Endothelial cell of umbilical vein (primary cell): ENCODE results near the gene ZIC1. TPM values are rescaled to one million over a fixed set of nuclear protein-coding genes. Genes with fewer than 3 reads are reported as not detected.

Experiments used
- BruUV-seq: library from RNA; stranded (reverse); fragments of 400-500 nt; replicated peaks from 2 replicates; lab custom pipeline; 2021; lab: Mats Ljungman, UMichigan
- CTCF ChIA-PET: fragments of 300-600, 350-600 bp; sonication (Branson Sonifier 250); formaldehyde crosslinking; loops from one replicate; lab custom pipeline; 2021; ENCODE audit warnings: antibody characterized with exemption, inconsistent platforms; lab: Charles Lee
- POLR2A ChIA-PET: fragments of 300-600, 350-600 bp; sonication (Branson Sonifier 250); formaldehyde crosslinking; loops from one replicate; lab custom pipeline; 2021; ENCODE audit warnings: antibody characterized with exemption, inconsistent platforms; lab: Charles Lee
- DNase-seq: peaks from one replicate; pipeline ENCODE4 v3.0.0-alpha.2; 2011; ENCODE audit warnings: low read depth, low spot score
- FAIRE-seq: peaks from 2 replicates; lab custom pipeline; 2011; peaks lifted over from hg19 to GRCh38; lab: Jason Lieb, UNC
- H2AFZ ChIP-seq: 2 replicates; pipeline ENCODE4 v1.6.0; 2012; ENCODE audit warnings: low read depth, low read length, control low read depth, inconsistent platforms
- H3K27ac ChIP-seq: 2 replicates; pipeline ENCODE4 v1.5.1; 2011; ENCODE audit warnings: low read depth, mild to moderate bottlenecking, control low read depth, low read length, moderate library complexity; ENCODE audit not compliant: insufficient read depth
- H3K27me3 ChIP-seq, 2 experiments: 2 replicates each; pipeline versions ENCODE4 v1.6.0 to v1.6.1; 2011; ENCODE audit warnings: low read length in 2 of 2, mixed read lengths in 1 of 2; ENCODE audit not compliant: control insufficient read depth in 2 of 2, insufficient read depth in 2 of 2
- H3K36me3 ChIP-seq, 2 experiments: 2 replicates in 1 of 2; 3 replicates in 1 of 2; pipeline ENCODE4 v1.5.1; 2011; ENCODE audit warnings: low read length in 2 of 2, mild to moderate bottlenecking in 1 of 2, moderate library complexity in 1 of 2; ENCODE audit not compliant: control insufficient read depth in 2 of 2, insufficient read depth in 2 of 2; ENCODE audit errors: extremely low read depth in 1 of 2
- H3K4me1 ChIP-seq: 3 replicates; pipeline ENCODE4 v1.5.1; 2011; ENCODE audit warnings: mild to moderate bottlenecking, low read length; ENCODE audit not compliant: control insufficient read depth, insufficient read depth; ENCODE audit errors: extremely low read depth
- H3K4me2 ChIP-seq: 2 replicates; pipeline ENCODE4 v1.6.1; 2011; ENCODE audit warnings: low read length, control low read depth, mixed read lengths; ENCODE audit not compliant: insufficient read depth
- H3K4me3 ChIP-seq, 3 experiments: fragments of 200-600 bp in 1 of 3; sonication (generic), shearing (Covaris generic) in 1 of 3; replicated peaks in 1 of 3; 2 replicates each; pipeline ENCODE4 v1.5.1; 2011 to 2016; ENCODE audit warnings: control low read depth in 3 of 3, low read length in 3 of 3, mild to moderate bottlenecking in 2 of 3, inconsistent platforms in 1 of 3, low read depth in 1 of 3, moderate library complexity in 1 of 3; ENCODE audit not compliant: insufficient read depth in 1 of 3
- H3K79me2 ChIP-seq: 2 replicates; pipeline ENCODE4 v1.6.0; 2012; ENCODE audit warnings: low read length, inconsistent platforms; ENCODE audit not compliant: control insufficient read depth, insufficient read depth
- H3K9ac ChIP-seq: replicated peaks from 2 replicates; pipeline ENCODE3; 2011; ENCODE audit warnings: low read length, control low read depth; ENCODE audit not compliant: insufficient read depth; ENCODE audit errors: extremely low read depth
- H3K9me1 ChIP-seq: replicated peaks from 3 replicates; pipeline ENCODE4 v1.6.0; 2011; ENCODE audit warnings: mild to moderate bottlenecking, low read length; ENCODE audit not compliant: control insufficient read depth, insufficient read depth; ENCODE audit errors: extremely low read depth
- H3K9me3 ChIP-seq: replicated peaks from 2 replicates; pipeline ENCODE4 v1.5.1; 2012; ENCODE audit warnings: low read length, inconsistent platforms; ENCODE audit not compliant: control insufficient read depth, insufficient read depth
- H4K20me1 ChIP-seq: replicated peaks from 2 replicates; pipeline ENCODE3; 2011; ENCODE audit warnings: mild to moderate bottlenecking, low read length; ENCODE audit not compliant: control insufficient read depth, insufficient read depth; ENCODE audit errors: extremely low read depth
- EZH2 ChIP-seq: IDR thresholded peaks from 2 replicates; pipeline ENCODE4 v1.6.1; 2012; ENCODE audit warnings: borderline replicate concordance, low read depth, mild to moderate bottlenecking, moderate library complexity, low read length, inconsistent platforms; ENCODE audit not compliant: severe bottlenecking
- FOS ChIP-seq: IDR thresholded peaks from 2 replicates; pipeline ENCODE4 v1.6.1; 2011; ENCODE audit warnings: mild to moderate bottlenecking, low read length, moderate library complexity, borderline replicate concordance; ENCODE audit not compliant: insufficient read depth
- GATA2 ChIP-seq: IDR thresholded peaks from 2 replicates; pipeline ENCODE4 v1.7.0; 2011; ENCODE audit warnings: low read depth, mild to moderate bottlenecking, moderate library complexity, mixed read lengths, low read length; ENCODE audit not compliant: insufficient read length, insufficient read depth
- JUN ChIP-seq: IDR thresholded peaks from 2 replicates; pipeline ENCODE4 v1.6.1; 2011; ENCODE audit warnings: borderline replicate concordance, low read depth; ENCODE audit not compliant: insufficient read length, insufficient read depth
- MYC ChIP-seq: IDR thresholded peaks from one replicate; pipeline ENCODE4 v1.6.1; 2011; ENCODE audit warnings: mild to moderate bottlenecking, low read depth, low read length
- POLR2A ChIP-seq: IDR thresholded peaks from 2 replicates; pipeline ENCODE4 v1.6.1; 2012; ENCODE audit warnings: low read depth, mild to moderate bottlenecking, control low read depth, low read length
- POLR2AphosphoS5 ChIP-seq: IDR thresholded peaks from 2 replicates; pipeline ENCODE4 v1.6.1; 2012; ENCODE audit warnings: low read depth, mild to moderate bottlenecking, control low read depth, low read length, moderate library complexity; ENCODE audit not compliant: insufficient read depth
- dilution Hi-C: fragments of 300-500 bp; cut with MboI; formaldehyde crosslinking; loops from one replicate; pipeline ENCODE4 v1.15.0; 2019; ENCODE audit warnings: low sequenced_read_pairs; ENCODE audit not compliant: extremely low pct_ligation_motif_present
- intact Hi-C: fragments of 100-400 bp; cut with micrococcal nuclease; formaldehyde crosslinking; loops from one replicate; pipeline ENCODE4 v1.10.0; 2022
- polyA plus RNA-seq, 4 experiments: library from polyadenylated mRNA; depleted of rRNA in 3 of 4; stranded (reverse) in 3 of 4; unstranded in 1 of 4; fragments of >200 nt; gene quantifications; 2 replicates each; pipeline versions ENCODE4 v1.2.1 to v1.2.3, GENCODE V29; 2011 to 2012; ENCODE audit warnings: missing spikeins in 1 of 4
- total RNA-seq: library from RNA; stranded (reverse); gene quantifications from 2 replicates; pipeline ENCODE4 v1.2.3, GENCODE V29; 2021
- TF ChIP-seq, protein P1 (sequence below): IDR thresholded peaks from 2 replicates; pipeline ENCODE4 v1.6.1; 2011; ENCODE audit not compliant: insufficient read depth, insufficient read length
- TF ChIP-seq, protein P2 (sequence below), 2 donors: IDR thresholded peaks; 1 replicate in 1 of 2; 2 replicates in 1 of 2; pipeline ENCODE4 v1.5.1; 2011; ENCODE audit warnings: low read length in 2 of 2, mild to moderate bottlenecking in 2 of 2, moderate library complexity in 2 of 2, control low read depth in 1 of 2, inconsistent platforms in 1 of 2, low read depth in 1 of 2; ENCODE audit not compliant: insufficient read depth in 1 of 2; ENCODE audit errors: extremely low read depth in 1 of 2

The ZIC1 gene
- total and polyA plus RNA-seq, 2 donors (not counting 3 experiments of a cell fraction or from before 2014, with no cell fraction given): not detected

GRCh38 chr3:147427746-147428145 is 18.6 kb downstream of the ZIC1 start:
- dilution Hi-C loops: no loop called here
- no peak overlapping the region for H3K9ac ChIP-seq
- no TSS peak for BruUV-seq
- no peaks in the 10 kb centered on the region for H3K79me2 ChIP-seq
- FAIRE-seq (no peak), DNase-seq (no peak)
- peaks cover 40 to 80% of the 10 kb centered on the region in 2 experiments for H3K27me3 ChIP-seq
- no peak overlapping the region for H3K4me3 ChIP-seq
- CTCF ChIA-PET: no interaction called here
- no peak overlapping the region for H3K27ac ChIP-seq
- intact Hi-C loops: no loop called here
- H3K36me3 ChIP-seq: no peaks in the 10 kb centered on the region
- H3K9me3 ChIP-seq: no peaks in the 10 kb centered on the region
- no peaks in the 10 kb centered on the region for H3K4me1 ChIP-seq
- POLR2A ChIA-PET: no interaction called here
- no peaks in the 10 kb centered on the region for H3K9me1 ChIP-seq
- TF ChIP-seq MYC (no peak), POLR2AphosphoS5 (no peak), FOS (no peak), GATA2 (no peak), EZH2 (no peak), JUN (no peak), POLR2A (no peak)
- TF ChIP-seq, protein P1, sequence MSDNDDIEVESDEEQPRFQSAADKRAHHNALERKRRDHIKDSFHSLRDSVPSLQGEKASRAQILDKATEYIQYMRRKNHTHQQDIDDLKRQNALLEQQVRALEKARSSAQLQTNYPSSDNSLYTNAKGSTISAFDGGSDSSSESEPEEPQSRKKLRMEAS: no peak
- TF ChIP-seq, protein P2, sequence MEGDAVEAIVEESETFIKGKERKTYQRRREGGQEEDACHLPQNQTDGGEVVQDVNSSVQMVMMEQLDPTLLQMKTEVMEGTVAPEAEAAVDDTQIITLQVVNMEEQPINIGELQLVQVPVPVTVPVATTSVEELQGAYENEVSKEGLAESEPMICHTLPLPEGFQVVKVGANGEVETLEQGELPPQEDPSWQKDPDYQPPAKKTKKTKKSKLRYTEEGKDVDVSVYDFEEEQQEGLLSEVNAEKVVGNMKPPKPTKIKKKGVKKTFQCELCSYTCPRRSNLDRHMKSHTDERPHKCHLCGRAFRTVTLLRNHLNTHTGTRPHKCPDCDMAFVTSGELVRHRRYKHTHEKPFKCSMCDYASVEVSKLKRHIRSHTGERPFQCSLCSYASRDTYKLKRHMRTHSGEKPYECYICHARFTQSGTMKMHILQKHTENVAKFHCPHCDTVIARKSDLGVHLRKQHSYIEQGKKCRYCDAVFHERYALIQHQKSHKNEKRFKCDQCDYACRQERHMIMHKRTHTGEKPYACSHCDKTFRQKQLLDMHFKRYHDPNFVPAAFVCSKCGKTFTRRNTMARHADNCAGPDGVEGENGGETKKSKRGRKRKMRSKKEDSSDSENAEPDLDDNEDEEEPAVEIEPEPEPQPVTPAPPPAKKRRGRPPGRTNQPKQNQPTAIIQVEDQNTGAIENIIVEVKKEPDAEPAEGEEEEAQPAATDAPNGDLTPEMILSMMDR (IDR thresholded peaks at IDR 0.05; ENCODE audit: extremely low read depth in 1 of 2, insufficient read depth in 1 of 2, low read depth in 1 of 2, low read length in 2 of 2): no peak
- H2AFZ ChIP-seq: no peak overlapping the region
- no peaks in the 10 kb centered on the region for H4K20me1 ChIP-seq
- no peak overlapping the region for H3K4me2 ChIP-seq
